SK-N-MC (cell line): ENCODE measurements around the gene STK31.

Source experiments
- EZH2 ChIP-seq: fragments of 200-600 bp; sonication (generic); IDR thresholded peaks from one replicate; pipeline ENCODE4 v1.6.1; 2017; ENCODE audit warnings: antibody characterized with exemption
- FOXP2 ChIP-seq: optimal IDR thresholded peaks from 2 replicates; pipeline ENCODE3; 2011; ENCODE audit warnings: mild to moderate bottlenecking, moderate library complexity; ENCODE audit not compliant: insufficient read depth; ENCODE audit errors: extremely low read length, control extremely low read depth
- POLR2AphosphoS5 ChIP-seq: IDR thresholded peaks from 2 replicates; pipeline ENCODE4 v1.6.1; 2012; ENCODE audit warnings: mild to moderate bottlenecking, low read depth, low read length, borderline replicate concordance

GRCh38 chr7:23788843-23789242, 78.8 kb downstream of the STK31 start:
- TF ChIP-seq POLR2AphosphoS5, result no peak
- no peak for TF ChIP-seq FOXP2
- TF ChIP-seq EZH2, result no peak
